ENCODE data around the gene FLNB.

Gene FLNB

DNA sequence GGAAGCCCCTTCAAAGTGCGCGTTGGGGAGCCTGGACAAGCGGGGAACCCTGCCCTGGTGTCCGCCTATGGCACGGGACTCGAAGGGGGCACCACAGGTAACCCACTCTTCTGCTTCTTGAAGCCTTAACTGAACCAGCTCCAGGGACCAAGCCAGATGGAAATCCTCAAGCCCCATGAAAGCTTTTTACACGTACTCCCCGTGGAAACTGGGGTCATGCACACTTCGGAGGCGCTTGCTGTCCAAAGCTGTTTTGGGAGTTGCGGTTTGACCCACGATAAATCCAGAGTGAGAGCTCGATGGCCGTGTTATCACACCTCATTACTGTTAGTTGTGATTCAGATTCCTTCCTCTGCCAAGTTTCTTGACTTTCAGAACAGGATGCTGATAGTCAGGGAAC, 155.0 kb downstream of the FLNB start:
- no peak overlapping the region for H3K4me3 ChIP-seq (replicated peaks in 1 of 2; ENCODE audit: low read depth in 2 of 2, low read length in 2 of 2)
- TF ChIP-seq, protein P1, sequence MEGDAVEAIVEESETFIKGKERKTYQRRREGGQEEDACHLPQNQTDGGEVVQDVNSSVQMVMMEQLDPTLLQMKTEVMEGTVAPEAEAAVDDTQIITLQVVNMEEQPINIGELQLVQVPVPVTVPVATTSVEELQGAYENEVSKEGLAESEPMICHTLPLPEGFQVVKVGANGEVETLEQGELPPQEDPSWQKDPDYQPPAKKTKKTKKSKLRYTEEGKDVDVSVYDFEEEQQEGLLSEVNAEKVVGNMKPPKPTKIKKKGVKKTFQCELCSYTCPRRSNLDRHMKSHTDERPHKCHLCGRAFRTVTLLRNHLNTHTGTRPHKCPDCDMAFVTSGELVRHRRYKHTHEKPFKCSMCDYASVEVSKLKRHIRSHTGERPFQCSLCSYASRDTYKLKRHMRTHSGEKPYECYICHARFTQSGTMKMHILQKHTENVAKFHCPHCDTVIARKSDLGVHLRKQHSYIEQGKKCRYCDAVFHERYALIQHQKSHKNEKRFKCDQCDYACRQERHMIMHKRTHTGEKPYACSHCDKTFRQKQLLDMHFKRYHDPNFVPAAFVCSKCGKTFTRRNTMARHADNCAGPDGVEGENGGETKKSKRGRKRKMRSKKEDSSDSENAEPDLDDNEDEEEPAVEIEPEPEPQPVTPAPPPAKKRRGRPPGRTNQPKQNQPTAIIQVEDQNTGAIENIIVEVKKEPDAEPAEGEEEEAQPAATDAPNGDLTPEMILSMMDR (IDR thresholded peaks at IDR 0.05; ENCODE audit: low read depth, low read length): no peak
- peak; percentile 12 to 90 for DNase-seq (ENCODE audit: low read depth in 2 of 2)

DNA sequence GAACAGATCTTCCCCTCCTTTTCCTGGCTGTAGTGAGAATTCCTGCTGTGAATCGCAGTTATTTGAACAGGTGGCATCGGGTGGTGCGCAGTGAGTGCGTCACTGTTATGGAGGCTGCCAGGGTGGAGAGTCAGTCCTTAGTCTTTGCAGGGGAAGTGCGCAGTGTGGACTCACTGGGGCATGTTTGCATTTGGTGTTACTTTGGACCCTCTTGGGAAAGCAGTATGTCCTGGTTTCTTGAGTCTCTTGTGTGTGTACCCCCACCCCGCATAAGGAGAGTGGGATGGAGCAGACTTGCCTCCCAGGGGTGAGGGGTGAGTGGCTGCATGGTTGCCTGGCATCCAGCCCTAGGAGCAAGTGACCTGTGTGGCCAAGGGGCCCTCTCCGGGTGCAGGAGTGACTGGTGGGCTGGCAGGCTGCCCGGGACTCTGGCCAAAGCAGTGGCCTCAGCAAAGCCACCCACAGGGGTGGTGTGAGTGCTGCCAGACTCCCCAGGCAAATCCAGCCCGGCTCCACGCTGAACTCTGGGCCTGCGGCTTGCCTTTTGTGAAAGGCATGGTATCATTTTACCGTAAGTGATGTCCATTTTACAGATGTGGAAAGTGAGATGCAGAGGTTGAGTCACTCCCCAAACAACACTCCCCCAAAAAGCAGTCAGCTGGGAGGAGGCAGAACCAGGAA, 156.1 kb downstream of the FLNB start:
- H3K4me3 ChIP-seq (replicated peaks in 1 of 2; ENCODE audit: low read depth in 2 of 2, low read length in 2 of 2): no peak overlapping the region
- TF ChIP-seq, protein P1 (IDR thresholded peaks at IDR 0.05; ENCODE audit: low read depth, low read length): no peak
- DNase-seq (ENCODE audit: low read depth in 2 of 2): peak in 1 of 2 donors; percentile 66

DNA sequence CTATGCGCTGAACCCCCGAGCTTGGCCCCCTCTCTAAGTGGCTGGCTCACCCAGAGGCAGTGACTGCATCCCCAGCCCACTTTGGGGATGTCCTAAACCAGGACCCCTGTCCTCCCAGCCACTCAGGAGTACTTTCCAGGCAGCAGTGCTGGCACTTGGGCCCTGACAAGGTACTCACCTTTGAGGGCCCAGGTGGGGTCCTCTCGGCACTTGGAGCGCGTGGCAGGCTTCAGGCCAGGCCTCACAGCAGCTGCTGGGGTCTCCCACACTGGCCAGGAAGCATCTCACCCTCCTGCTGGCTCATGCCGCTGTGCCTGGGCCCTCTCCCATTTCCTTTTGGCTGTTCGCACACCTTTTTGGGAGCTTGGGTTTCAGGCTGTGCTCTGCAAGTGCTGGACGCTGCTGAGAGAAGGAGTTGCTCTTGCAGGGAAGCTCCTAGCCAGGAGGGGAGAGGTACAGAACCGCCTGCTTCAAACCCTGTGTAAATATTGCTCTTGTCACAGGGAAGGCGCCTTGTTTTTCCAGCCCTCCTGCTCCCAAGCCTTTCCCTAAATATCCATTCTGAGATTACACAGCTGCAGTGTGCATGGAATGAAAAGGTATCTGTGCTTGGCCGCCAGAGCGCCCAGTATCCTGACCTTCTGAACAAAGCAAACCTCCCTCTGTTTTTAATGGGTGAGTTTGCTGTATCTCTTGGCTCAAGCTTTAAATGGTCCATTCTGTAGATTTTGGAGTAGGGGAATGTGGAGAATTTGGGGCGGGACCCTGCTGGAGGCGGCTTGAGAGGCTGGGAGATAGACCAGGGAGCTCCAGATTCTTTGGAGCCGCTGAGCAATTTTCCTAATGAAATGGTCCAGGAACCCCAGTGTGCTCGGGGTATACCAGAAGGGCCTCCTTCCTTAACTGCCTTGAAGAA, 156.9 kb downstream of the FLNB start:
- peak in 1 of 2 donors; percentile 69 for DNase-seq (ENCODE audit: low read depth in 2 of 2)
- TF ChIP-seq, protein P1 (IDR thresholded peaks at IDR 0.05; ENCODE audit: low read depth, low read length): no peak
- H3K4me3 ChIP-seq (replicated peaks in 1 of 2; ENCODE audit: low read depth in 2 of 2, low read length in 2 of 2): no peak overlapping the region

DNA sequence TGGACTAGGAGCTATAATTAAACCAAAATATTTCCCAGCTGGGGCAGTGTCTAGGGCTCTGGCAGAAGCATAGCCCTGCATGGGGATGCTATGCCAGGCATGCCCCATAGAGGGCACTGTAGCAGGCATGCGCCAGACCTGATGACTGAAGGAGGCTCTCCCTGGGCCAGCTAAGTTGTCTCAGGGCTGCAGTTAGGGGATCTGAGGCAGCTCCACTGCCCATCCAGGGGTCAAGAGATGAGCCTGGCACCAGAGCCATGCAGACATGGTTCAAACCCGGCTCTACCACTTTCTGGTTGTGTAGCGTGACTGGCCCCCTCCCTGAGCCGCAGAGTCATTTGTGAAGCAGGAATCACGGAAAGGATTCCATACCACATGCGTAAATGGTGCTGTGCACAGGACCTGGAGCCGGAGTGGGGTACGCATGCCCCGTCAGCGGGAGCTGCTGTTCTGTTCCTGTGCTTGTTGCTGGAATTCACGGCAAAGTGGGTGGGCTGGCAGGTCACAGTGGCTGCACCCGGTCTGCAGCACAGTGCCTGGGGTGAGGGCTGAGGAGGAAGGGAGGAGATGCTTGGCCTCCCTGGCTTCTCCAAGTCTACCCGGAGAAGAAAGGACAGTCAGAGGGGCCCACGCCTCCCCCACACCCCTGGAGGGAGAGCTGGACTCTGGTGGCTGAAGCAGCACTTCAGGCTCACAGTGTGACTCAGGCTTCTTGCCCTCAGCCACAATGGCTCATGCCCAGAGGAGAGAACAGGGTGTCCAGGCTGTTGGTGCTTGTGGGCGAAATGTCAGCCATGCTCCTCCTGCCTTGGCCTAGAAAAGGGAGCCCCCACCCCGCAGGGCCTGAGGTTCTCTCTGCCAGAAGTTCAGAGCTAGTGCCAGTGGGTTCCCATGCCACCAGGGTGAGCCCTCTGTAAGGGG, 159.5 kb downstream of the FLNB start:
- TF ChIP-seq, protein P1 (IDR thresholded peaks at IDR 0.05; ENCODE audit: low read depth, low read length): peak; percentile 98
- DNase-seq (ENCODE audit: low read depth in 2 of 2): peak; percentile 69 to 79
- H3K4me3 ChIP-seq (replicated peaks in 1 of 2; ENCODE audit: low read depth in 2 of 2, low read length in 2 of 2): no peak overlapping the region

DNA sequence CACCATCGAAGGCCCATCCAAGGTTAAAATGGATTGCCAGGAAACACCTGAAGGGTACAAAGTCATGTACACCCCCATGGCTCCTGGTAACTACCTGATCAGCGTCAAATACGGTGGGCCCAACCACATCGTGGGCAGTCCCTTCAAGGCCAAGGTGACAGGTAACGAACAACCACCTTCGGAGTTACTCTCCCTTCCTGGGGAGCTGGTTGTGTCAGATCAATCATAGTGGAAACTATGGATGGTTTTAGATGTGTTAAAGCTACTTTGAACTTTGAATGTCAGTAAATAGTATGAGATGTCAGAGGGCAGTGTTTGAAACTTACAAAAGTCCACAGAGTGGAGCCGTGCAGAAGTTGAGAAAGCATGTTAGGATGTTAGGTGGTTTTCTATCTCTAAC, 160.3 kb downstream of the FLNB start:
- no peak for DNase-seq (ENCODE audit: low read depth in 2 of 2)
- no peak overlapping the region for H3K4me3 ChIP-seq (replicated peaks in 1 of 2; ENCODE audit: low read depth in 2 of 2, low read length in 2 of 2)
- TF ChIP-seq, protein P1 (IDR thresholded peaks at IDR 0.05; ENCODE audit: low read depth, low read length): no peak

DNA sequence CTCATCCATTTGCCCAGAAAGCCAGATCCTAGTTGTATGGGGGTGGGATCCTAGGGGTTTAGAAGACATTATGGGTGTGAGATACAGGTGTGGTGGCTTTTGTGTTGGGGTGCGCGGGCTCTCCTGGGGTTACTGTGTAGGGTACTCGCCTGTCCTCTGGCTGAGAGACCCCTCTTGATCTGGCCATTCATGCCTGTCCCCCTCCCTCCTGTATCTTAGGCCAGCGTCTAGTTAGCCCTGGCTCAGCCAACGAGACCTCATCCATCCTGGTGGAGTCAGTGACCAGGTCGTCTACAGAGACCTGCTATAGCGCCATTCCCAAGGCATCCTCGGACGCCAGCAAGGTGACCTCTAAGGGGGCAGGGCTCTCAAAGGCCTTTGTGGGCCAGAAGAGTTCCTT, 161.1 kb downstream of the FLNB start:
- DNase-seq (ENCODE audit: low read depth in 2 of 2): no peak
- H3K4me3 ChIP-seq (replicated peaks in 1 of 2; ENCODE audit: low read depth in 2 of 2, low read length in 2 of 2): no peak overlapping the region
- TF ChIP-seq, protein P1 (IDR thresholded peaks at IDR 0.05; ENCODE audit: low read depth, low read length): no peak

Data from cardiac fibroblast (primary cell).